Vagina (tissue), 2 donors: ENCODE measurements around the gene CCNK. TPM values are rescaled to one million over a fixed set of nuclear protein-coding genes. Genes with fewer than 3 reads are reported as not detected.

ENCODE experiments used
- DNase-seq, 2 donors: peaks; one replicate each; pipeline ENCODE4 v3.0.0-alpha.2; 2017; ENCODE audit errors: extremely low spot score in 2 of 2
- H3K27ac ChIP-seq: fragments of 200-600 bp; sonication (generic); one replicate; pipeline ENCODE4 v1.5.1; 2019
- H3K27me3 ChIP-seq: fragments of 200-600 bp; sonication (generic); one replicate; pipeline ENCODE4 v1.5.1; 2019
- H3K36me3 ChIP-seq, 2 donors: fragments of 200-600 bp; sonication (generic); one replicate each; pipeline ENCODE4 v1.5.1; 2017 to 2019
- H3K4me1 ChIP-seq: fragments of 200-600 bp; sonication (generic); one replicate; pipeline ENCODE4 v1.5.1; 2019
- H3K4me3 ChIP-seq, 2 donors: fragments of 200-600 bp; sonication (generic); 1 replicate in 1 of 2; 2 replicates in 1 of 2; pipeline ENCODE4 v1.5.1; 2016 to 2019
- H3K9me3 ChIP-seq: fragments of 200-600 bp; sonication (generic); one replicate; pipeline ENCODE4 v1.5.1; 2019
- CTCF ChIP-seq, 3 experiments: fragments of 450-650 bp in 2 of 3; fragments of 200-600 bp in 1 of 3; sonication (generic) in 1 of 3; IDR thresholded peaks; one replicate each; pipeline ENCODE4 v1.5.1; 2017 to 2019; ENCODE audit warnings: antibody characterized with exemption in 3 of 3, mild to moderate bottlenecking in 2 of 3, moderate library complexity in 2 of 3
- POLR2A ChIP-seq, 2 donors: fragments of 450-650 bp; IDR thresholded peaks; one replicate each; pipeline ENCODE4 v1.6.1; 2017; ENCODE audit warnings: antibody characterized with exemption in 2 of 2, mild to moderate bottlenecking in 2 of 2, moderate library complexity in 2 of 2
- POLR2AphosphoS5 ChIP-seq, 2 donors: sonication (generic); formaldehyde crosslinking; IDR thresholded peaks; one replicate each; pipeline ENCODE4 v1.9.0; 2017; ENCODE audit warnings: antibody characterized with exemption in 2 of 2, mild to moderate bottlenecking in 2 of 2, low read depth in 1 of 2; ENCODE audit not compliant: insufficient read depth in 1 of 2
- intact Hi-C: fragments of 100-400 bp; cut with DNase I; formaldehyde crosslinking; loops from one replicate; pipeline ENCODE4 v1.15.1; 2023
- total RNA-seq: library from RNA; depleted of rRNA; stranded (reverse); fragments of >200 nt; gene quantifications from one replicate; pipeline ENCODE4 v1.2.3, GENCODE V29; 2016

The CCNK gene
- total RNA-seq, 1 donor from 2014 or later, result 27.5 TPM

DNA sequence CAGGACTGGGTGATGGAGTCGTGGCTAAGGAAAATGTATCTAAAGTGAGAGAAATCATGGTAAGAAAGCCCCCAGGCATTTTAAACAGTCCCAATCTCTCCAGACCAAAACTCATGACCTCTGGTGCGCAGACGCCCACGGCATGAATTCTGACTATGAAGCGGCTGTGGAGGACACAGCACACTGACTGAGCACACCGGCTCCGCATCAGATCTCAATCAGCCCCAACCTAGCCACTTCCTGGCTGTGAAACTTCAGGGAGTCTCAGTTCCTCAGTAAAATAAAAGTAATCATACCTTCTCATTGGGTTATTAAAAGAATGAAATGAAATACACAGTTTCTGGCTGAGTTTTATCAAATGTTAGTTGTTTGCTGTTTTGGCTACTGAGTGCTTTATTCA is 39.3 kb upstream of the CCNK start:
- TF ChIP-seq CTCF (IDR thresholded peaks at IDR 0.05), result no peak
- no peak for TF ChIP-seq POLR2AphosphoS5 (IDR thresholded peaks at IDR 0.05; ENCODE audit: insufficient read depth in 1 of 2, low read depth in 1 of 2)
- no peak for TF ChIP-seq POLR2A (IDR thresholded peaks at IDR 0.05)
- Histone ChIP-seq H3K27ac (no peak overlapping the region), H3K36me3 (peaks cover 0 to 8% of the 10 kb centered on the region in 2 donors), H3K4me1 (no peaks in the 10 kb centered on the region), H3K27me3 (no peaks in the 10 kb centered on the region), H3K4me3 (no peak overlapping the region), H3K9me3 (no peaks in the 10 kb centered on the region)
- intact Hi-C loops, result no loop called here
- no peak for DNase-seq

GRCh38 chr14:99445931-99446330 is 35.3 kb upstream of the CCNK start:
- H3K9me3 ChIP-seq, result no peaks in the 10 kb centered on the region
- intact Hi-C loops, result no loop called here

GRCh38 chr14:99447739-99448138 is 33.5 kb upstream of the CCNK start:
- intact Hi-C loops, result no loop called here
- H3K27ac ChIP-seq, result no peak overlapping the region
- H3K36me3 ChIP-seq, result peaks cover 6 to 43% of the 10 kb centered on the region in 2 donors
- H3K4me3 ChIP-seq, result no peak overlapping the region
- no peaks in the 10 kb centered on the region for H3K27me3 ChIP-seq
- no peaks in the 10 kb centered on the region for H3K9me3 ChIP-seq
- no peak for DNase-seq
- TF ChIP-seq POLR2A (IDR thresholded peaks at IDR 0.05), result no peak
- TF ChIP-seq CTCF (IDR thresholded peaks at IDR 0.05), result no peak
- peak in 1 of 2 donors; percentile 16 for TF ChIP-seq POLR2AphosphoS5 (IDR thresholded peaks at IDR 0.05; ENCODE audit: insufficient read depth in 1 of 2, low read depth in 1 of 2)
- H3K4me1 ChIP-seq, result peaks cover 11% of the 10 kb centered on the region

More at GRCh38 chr14:99445931-99446330, 35.3 kb upstream of the CCNK start:
- Histone ChIP-seq H3K36me3 (peaks cover 6 to 30% of the 10 kb centered on the region in 2 donors), H3K27ac (no peak overlapping the region), H3K27me3 (no peaks in the 10 kb centered on the region), H3K4me3 (no peak overlapping the region), H3K4me1 (peaks cover 11% of the 10 kb centered on the region)
- peak in 1 of 2 donors; percentile 47 for DNase-seq
- TF ChIP-seq CTCF (IDR thresholded peaks at IDR 0.05) (no peak), POLR2A (IDR thresholded peaks at IDR 0.05) (no peak), POLR2AphosphoS5 (IDR thresholded peaks at IDR 0.05; ENCODE audit: insufficient read depth in 1 of 2, low read depth in 1 of 2) (no peak)

GRCh38 chr14:99450266-99450665 is 30.9 kb upstream of the CCNK start:
- no peaks in the 10 kb centered on the region for H3K9me3 ChIP-seq
- H3K36me3 ChIP-seq, result peaks cover 6 to 47% of the 10 kb centered on the region in 2 donors
- no peak overlapping the region for H3K4me3 ChIP-seq
- H3K27ac ChIP-seq, result no peak overlapping the region
- intact Hi-C loops, result no loop called here
- TF ChIP-seq CTCF (IDR thresholded peaks at IDR 0.05), result no peak
- no peak for TF ChIP-seq POLR2A (IDR thresholded peaks at IDR 0.05)
- no peak for TF ChIP-seq POLR2AphosphoS5 (IDR thresholded peaks at IDR 0.05; ENCODE audit: insufficient read depth in 1 of 2, low read depth in 1 of 2)
- H3K4me1 ChIP-seq, result peaks cover 11% of the 10 kb centered on the region
- no peak for DNase-seq
- H3K27me3 ChIP-seq, result no peaks in the 10 kb centered on the region

DNA sequence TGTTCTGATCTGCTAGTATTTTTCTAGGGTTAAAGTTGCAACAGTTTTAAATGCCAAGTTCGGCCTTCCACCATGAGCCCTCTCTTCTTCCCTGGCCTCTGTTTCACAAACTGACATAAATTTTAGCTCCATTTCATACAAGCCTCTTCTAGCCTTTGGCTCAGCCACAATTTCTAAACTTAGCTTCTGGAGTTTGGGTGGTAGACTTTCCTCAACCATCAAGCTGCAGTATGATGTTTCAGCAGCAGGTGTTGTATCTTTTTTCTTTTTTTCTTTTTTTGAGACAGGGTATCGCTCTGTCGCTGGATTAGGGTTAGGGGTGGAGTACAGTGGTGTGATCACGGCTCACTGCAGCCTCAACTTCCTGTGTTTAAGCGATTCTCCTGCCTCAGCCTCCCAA is 30.0 kb upstream of the CCNK start:
- intact Hi-C loops, result no loop called here
- TF ChIP-seq POLR2AphosphoS5 (IDR thresholded peaks at IDR 0.05; ENCODE audit: insufficient read depth in 1 of 2, low read depth in 1 of 2) (no peak), CTCF (IDR thresholded peaks at IDR 0.05) (no peak), POLR2A (IDR thresholded peaks at IDR 0.05) (no peak)
- no peak for DNase-seq
- no peaks in the 10 kb centered on the region for H3K27me3 ChIP-seq
- peaks cover 11% of the 10 kb centered on the region for H3K4me1 ChIP-seq
- H3K36me3 ChIP-seq, result peaks cover 6 to 49% of the 10 kb centered on the region in 2 donors
- H3K27ac ChIP-seq, result no peak overlapping the region
- H3K9me3 ChIP-seq, result no peaks in the 10 kb centered on the region
- H3K4me3 ChIP-seq, result no peak overlapping the region
